CMK (cell line): ENCODE data around the gene APLP2.

ENCODE experiments used
- DNase-seq: peaks from one replicate; pipeline ENCODE4 v3.0.0-alpha.2; 2010; ENCODE audit warnings: low read depth

Gene APLP2

DNA sequence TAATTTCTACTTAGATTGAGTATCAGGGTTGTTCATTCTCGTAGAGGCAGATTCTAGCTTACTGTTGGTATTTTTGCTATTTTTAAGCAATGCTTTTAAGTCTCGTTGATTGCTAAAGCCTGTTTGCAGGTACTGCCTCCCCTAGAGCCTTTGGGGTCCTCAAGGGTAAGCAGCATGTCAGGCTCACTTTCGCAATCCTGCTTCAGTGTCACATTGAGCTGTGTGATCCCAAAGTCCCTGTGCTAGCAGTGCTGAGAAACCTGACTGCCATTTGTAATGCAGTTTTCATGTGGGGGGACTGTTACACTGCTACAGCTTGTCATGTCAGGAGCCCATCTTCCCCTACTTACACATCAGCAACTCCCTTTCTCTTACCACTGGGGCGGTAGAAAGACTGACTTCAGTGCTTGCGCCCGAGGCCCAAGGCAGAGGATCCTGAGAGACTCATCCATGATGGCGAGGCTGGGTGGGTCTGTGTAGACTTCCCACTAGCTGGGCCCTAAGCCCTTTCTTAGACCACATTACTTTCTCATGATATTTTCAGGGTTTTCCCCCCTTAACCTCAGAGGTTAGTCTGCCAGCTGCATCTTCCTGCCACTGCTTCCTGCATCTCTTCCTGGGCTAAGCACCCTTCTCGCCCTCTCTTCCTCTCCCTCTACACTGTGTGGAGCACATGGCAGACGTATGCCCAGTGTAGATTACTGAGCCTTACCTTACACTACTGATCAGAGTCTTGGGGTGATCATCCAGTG is 49.1 kb downstream of the APLP2 start:
- DNase-seq: no peak

DNA sequence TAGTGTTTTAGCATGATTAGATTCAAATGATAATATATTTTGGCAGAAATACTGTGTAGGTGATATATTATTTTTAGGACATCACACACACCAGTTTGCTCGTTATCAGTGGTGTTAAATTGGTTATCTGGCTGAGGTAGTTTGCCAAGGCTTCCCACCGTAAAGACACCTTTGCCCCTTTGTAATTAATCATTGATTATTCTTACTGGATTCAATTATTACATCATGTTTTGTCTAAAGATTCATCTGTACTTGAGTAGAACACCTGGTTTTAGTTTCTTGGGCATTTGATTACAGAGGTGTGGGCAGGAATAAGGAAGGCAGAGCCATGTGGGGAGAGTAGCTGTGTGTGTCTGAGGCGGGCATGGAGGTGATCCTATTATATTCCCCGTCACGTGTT is 50.4 kb downstream of the APLP2 start:
- no peak for DNase-seq

DNA sequence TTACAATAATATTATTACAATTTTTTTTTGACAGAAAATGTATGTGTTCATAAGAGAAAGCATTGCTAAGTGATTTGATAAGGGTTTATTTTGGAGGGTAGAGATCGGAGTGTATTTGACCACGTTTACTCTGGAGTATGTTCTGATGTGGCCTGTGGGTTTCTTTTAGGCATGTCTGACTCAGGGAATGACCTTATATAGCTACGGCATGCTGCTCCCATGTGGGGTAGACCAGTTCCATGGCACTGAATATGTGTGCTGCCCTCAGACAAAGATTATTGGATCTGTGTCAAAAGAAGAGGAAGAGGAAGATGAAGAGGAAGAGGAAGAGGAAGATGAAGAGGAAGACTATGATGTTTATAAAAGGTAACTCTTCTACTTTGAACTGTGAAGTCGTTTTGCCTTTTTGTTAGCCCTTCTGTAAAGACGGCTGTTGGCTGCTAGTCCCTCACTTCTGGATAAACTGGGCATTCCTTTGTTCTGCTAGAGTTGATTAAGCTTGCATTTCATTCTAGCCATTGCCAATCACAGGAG is 51.8 kb downstream of the APLP2 start:
- DNase-seq: no peak

DNA sequence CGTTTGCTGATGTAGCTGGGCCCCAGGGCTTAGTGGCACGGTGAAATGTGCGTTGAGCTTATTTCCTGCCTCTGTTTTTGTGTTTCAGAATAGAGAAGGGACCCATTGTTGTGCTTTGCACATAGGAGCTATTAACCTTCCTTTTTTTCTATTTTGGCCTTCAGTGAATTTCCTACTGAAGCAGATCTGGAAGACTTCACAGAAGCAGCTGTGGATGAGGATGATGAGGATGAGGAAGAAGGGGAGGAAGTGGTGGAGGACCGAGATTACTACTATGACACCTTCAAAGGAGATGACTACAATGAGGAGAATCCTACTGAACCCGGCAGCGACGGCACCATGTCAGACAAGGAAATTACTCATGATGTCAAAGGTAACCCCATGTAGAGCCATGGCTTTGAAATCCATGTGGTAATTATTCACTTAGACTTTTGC is 52.5 kb downstream of the APLP2 start:
- DNase-seq: no peak

DNA sequence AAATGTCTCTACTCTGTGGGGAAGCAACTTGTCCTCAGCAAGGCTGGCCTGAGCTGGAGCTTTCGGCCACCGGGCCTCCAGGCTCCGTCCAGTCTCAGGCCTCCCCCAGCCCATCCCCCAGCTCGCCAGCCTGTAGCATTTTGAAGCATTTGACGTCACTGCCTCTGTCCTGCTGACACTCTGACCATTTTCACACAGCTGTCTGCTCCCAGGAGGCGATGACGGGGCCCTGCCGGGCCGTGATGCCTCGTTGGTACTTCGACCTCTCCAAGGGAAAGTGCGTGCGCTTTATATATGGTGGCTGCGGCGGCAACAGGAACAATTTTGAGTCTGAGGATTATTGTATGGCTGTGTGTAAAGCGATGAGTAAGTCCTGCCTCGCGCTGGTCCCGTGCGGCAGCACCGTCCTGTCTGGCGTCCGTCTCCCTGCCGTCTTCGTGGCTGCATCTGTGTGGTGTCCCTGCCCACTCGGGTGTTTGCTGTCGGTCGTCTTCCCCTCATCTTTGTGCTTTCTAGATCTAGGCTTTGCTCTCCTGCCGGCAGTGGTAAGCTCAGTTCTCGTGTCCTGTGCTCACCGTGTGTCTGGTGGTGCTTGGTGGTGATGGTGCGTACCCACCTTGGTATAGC is 53.8 kb downstream of the APLP2 start:
- no peak for DNase-seq

DNA sequence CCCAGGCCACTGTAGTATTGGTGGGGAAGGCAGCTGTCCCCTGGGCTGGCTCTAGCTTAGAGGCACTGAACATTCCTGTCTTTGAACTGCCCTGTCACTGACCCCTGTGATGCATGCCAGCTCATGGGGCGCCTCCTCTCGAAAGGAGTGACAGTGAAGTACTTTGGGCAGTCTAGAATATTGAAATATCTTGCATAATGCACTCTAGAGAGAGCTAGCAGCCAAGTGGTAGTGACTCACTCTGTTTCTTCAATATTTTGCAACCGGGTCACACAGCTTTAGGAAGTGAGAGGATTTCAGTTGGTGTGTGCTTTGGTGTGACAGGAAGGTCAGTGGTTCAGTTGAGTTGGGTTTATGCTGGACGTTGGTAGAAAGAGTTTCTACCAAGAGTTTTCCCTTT is 54.4 kb downstream of the APLP2 start:
- no peak for DNase-seq

DNA sequence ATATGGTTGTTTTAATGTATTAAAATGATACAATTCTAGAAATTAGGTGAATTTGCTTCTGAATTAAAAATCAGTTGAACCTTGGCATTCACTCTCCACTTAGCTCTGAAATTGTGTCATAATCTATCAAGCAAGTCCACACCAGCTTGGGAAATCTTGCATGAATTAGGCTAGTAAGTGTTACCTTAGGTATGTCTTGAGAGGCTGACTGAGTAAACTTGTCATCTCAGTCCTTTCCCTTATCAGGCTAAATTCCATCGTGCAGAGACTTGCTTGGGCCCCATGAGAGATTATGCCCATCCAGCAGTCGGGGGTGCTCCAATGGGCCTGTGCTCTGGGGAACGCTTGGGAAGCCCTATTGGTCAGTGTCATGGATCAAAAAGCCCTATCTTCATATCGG is 55.9 kb downstream of the APLP2 start:
- DNase-seq: no peak

DNA sequence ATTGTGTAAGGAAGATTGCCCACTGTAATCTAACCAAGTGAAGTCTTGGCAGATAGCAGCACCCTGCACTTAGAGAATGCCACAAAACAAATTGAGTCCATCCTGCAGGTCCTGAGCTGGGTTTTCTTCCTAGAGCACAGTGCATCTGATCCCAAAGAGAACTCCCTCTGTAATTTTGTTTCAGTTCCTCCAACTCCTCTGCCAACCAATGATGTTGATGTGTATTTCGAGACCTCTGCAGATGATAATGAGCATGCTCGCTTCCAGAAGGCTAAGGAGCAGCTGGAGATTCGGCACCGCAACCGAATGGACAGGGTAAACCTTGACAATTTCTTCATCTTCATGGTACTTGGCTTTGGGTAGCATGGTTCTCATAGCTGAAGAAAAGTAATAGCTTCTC is 56.8 kb downstream of the APLP2 start:
- DNase-seq: no peak

DNA sequence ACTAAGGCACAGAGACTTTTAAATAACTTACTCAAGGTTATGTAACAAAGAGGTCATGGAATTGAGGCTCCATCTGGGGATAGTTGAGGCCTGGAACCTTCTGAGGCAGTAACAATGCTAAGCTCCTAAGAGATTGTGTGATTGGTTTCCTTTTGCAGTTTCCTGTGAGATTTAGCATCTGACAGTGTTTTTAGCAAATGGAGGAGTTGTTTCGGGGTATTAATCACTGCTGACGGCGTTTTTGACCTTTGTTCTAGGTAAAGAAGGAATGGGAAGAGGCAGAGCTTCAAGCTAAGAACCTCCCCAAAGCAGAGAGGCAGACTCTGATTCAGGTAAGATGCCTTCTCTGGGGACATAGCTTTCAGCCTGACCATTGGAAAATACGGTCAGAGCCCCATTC is 57.8 kb downstream of the APLP2 start:
- no peak for DNase-seq

DNA sequence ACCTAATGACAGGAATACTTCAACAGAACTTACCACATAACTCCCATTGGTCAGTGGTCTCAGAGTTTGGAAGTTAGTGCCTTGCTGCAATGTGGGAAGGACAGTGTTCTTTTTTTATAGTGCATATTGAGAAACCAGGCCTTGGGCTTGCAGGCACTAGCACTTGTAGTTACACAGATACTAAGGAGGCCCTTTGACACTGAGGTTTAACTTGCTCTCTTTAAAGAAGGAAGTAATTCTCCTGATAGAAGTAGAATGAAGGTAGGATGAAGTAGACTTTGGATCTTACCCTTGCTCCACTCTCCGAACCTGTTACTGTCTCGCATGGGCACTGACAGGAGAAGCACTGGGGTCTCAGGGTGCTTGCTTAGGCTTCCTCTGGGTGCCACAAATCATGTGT is 58.9 kb downstream of the APLP2 start:
- DNase-seq: no peak

DNA sequence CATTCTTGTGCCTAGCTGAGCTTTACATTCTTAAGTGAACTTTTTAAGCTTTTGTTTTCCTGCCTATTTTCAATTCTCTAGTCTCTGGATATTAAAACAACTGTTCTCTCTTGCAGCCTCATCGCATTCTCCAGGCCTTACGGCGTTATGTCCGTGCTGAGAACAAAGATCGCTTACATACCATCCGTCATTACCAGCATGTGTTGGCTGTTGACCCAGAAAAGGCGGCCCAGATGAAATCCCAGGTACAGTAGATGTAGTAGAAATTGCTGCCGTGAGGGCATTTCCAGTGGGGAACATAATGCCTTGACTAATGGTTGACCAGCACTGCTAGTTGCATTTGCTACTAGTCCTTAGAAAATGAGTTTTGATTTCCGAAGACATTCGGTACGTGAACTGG is 60.2 kb downstream of the APLP2 start:
- DNase-seq: no peak

DNA sequence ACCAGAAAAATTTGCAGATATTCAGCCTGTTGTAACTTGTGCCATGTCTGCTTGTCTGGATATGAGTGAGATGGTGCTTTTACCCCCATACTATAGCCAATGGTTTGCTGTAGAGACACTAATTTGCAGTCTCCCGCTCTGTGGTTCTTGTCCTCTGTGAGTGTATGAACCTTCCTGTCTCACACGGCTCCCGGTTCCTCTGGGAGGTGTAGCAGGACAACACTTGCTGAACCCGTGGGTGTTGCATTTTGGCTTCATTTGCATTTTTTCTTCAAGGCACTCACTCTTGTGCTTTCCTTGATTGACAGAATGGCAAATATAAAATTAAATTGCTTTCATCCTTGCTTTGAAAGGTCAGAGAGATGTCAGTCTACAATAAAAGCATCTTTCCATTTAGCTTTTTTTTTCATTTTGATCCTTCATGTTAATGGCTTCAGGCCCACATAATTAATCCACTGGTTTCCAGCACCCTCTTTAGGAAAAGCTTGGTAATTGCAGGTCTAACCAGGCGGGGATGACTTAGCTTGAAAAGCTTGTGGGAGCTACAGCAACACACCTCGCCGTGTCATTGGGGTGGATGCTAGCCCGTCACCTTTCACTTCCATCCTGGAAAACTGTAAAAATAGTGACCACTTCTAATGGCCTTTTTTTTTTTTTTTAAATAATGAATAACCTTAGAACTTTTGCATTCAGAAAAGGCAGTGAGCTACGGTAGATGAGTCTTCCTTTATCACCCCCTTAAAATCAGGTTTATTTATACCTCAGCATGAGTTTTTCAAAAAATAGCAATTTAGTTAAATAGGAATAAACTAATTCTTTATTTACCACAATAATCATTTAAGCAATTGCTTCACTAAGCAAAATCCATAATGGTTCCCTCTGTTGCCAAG is 62.5 kb downstream of the APLP2 start:
- no peak for DNase-seq

DNA sequence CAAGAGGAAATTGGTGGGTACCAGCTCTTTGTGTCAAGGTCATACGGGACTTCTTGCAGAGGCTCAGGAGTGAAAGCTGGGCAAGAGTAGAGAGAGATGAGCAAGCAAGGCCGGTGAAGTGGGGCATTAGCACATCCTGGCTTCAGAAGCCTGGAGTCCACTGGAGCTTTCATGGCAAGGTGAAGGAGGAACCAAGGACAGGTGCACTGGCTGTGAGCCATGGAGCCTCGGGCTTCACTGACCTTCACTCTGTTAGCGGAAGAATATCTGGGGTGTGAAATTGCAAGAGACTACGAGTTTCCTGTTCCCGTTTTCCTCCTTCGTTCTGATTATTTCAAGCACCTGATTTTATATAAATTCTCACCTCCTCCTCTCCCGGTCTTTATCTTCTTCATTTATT is 64.0 kb downstream of the APLP2 start:
- no peak for DNase-seq

DNA sequence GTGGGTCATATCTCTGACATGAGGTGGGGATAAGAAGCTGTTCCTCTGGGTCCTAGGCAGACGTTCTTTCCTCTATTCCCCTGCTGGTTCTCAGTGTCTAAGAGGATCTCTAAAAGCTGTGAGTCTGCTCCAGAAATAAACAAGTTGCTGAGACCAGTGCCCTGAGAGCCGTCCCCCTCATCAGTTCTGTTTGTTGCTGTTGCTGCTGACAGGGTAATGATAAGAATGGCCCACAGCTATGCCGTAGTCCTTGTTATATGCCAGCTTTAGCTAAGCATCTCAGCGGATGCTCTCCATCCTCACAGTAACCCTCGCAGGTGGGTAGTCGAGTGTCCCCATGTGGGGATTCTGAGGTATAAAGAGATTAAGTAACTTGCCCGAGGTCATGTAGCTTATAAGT is 66.4 kb downstream of the APLP2 start:
- no peak for DNase-seq

DNA sequence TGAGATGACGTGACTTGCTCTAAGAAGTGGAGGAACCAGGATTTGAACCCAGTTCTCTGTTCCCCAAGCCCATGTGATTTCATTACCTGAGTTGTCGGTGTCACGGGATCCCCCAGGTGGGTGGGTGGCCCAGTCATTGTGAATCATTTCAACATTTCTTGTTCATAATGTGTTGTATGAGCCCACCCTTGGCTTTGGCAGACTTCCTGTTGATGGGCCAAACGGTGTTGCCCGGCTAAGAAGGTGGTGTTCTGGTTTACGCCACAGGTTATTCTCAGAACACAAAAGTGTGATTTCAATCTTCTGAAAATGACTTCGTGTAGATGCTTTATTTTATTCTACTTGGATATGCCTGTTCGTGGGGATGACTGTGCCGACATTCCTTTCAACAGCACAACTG is 68.3 kb downstream of the APLP2 start:
- no peak for DNase-seq

DNA sequence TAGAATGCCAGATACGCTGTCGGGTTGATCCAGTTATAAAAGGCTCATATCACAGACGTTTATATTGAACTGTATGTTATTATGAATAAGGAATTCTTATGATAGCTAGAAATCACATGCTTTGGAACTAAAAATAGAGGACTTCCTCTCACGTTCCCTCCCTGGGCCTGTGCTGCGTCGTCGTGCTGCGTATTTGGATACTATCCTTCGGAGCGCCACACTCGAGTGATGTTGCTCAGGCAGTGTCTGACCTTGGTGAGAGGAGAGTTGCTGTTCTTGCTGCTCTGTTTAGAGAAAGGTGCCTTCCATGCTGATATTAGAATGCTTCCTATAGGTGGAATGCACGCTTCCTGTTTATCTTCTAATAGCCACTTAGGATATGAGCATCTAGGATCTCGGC is 69.7 kb downstream of the APLP2 start:
- DNase-seq: no peak

DNA sequence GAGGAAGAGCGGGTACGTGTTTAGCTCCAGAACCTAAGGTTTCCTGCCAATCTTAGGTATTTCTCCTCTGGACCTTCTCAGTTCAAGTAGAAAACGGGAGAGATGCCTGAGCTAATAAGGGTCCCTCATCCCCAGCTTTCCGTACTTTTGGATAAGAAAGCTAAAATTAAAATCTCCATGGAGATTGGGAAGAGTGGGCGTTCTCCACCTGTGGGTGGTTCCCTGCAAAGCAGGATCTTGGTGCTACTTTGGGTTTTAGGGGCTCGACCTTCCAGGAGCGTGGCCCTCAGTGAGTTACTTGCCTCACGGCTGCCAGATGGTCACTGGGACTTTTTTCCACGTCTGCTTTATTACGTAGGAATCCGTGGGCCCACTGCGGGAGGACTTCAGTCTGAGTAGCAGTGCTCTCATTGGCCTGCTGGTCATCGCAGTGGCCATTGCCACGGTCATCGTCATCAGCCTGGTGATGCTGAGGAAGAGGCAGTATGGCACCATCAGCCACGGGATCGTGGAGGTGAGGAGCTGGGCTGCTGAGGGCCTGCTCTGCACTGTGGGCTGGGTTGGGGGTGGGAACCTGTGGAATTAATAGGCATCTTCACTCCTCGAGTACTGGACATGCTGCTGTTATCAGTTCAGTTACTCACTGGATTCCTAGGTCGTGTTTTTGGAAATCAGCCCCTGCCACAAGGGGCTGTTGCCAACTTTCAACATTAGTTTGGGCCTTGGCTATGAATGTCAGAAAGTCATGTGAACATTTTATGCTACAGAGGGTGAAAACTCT is 72.1 kb downstream of the APLP2 start:
- DNase-seq: no peak

DNA sequence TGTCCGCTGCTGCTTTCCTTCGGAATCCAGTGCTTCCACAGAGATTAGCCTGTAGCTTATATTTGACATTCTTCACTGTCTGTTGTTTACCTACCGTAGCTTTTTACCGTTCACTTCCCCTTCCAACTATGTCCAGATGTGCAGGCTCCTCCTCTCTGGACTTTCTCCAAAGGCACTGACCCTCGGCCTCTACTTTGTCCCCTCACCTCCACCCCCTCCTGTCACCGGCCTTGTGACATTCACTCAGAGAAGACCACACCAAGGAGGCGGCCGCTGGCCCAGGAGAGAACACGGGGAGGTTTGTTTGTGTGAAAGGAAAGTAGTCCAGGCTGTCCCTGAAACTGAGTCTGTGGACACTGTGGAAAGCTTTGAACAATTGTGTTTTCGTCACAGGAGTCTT is 74.4 kb downstream of the APLP2 start:
- no peak for DNase-seq

DNA sequence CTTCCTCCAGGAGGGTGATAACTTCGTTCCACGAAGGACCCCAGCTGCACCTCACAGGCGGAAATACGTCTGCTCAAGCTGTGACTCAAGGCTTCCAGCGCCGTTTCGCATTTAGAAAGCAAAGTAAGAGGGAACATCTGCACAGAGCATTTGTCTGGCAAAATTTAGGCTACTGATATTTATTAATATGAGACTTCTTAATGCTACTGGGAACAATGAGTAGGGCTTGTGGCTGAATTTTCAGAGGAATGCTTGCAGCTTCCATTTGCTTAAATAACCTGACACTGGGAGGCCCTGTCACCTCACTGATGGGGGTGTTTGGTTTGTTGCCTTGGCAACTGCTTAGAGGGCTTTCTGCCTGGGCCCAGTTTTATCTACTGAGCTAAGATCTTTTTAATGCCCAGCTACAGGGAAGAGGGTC is 75.2 kb downstream of the APLP2 start:
- no peak for DNase-seq

DNA sequence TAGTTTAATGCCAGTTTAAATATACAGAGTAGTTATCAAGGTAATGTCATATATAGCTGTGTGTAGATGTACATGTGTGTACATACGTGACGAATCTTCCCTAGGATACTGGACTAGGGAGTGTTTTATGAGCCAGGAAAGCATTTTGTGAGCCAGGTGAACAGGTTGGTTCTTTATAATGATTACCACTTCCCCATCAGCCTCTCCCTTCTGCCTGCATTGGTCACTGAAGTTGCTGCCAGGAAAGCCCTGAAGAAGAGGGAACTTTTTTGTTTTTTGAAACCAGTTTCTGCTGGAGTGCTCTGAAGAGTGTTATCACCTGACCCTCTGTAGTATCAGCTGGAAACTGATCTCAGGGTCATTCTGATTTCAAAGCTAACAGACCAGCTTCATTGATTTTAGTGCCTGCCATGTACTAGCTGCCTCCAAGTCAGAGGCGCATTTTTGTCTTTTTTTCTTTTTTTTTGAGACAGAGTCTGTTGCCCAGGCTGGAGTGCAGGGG is 75.7 kb downstream of the APLP2 start:
- no peak for DNase-seq

DNA sequence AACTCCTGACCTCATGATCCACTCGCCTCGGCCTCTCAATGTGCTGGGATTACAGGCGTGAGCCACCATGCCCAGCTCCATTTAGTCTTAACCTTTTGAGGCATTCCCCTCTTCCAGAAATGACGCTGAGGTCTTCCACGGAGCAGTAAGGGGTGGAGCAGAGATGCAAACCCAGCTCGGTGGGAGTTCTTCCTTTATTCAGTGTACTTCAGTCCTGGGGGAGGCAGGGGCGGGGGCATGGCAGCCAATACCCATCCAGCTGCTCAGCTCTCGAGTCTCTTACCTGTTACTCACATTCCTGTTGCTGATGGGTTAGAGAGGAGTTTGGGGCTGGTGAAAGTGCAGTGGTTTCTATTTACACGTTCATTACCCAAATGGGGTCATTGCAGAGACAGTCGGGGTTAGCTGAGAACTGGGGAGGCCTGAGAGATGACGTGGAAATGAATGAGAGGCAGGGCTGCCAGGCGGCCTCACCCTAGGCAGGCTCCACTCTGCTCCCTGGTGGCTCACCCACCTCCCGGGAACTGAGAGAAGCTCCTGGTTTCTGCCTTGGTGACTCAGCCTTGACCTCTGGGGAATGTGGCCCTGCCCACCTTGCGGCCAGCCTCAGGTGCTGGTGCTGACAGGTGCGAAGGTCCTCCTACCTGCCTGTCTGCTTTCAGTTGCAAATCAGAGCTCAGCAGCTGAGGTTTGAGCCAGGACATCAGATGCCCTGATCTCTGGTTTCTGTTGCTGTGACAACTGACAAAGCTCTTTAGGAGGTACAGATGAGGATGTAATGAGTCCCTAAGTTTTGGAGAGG is 76.5 kb downstream of the APLP2 start:
- no peak for DNase-seq
